Activated naive CD8-positive, alpha-beta T cell treated with anti-CD3 and anti-CD28 coated beads, Interleukin-2, amount 50 U/mL, for 16 hours (primary cell): ENCODE results near the gene SIGLEC10.
"Not testable (repeated sequence)": the region's sequence is repeated elsewhere in the genome, so short reads cannot be mapped to it uniquely, and the experiment has no call there.

Experiments used
- DNase-seq: peaks from one replicate; pipeline ENCODE4 v3.0.0-alpha.2; 2020; ENCODE audit warnings: low read depth, low spot score

The SIGLEC10 gene

DNA sequence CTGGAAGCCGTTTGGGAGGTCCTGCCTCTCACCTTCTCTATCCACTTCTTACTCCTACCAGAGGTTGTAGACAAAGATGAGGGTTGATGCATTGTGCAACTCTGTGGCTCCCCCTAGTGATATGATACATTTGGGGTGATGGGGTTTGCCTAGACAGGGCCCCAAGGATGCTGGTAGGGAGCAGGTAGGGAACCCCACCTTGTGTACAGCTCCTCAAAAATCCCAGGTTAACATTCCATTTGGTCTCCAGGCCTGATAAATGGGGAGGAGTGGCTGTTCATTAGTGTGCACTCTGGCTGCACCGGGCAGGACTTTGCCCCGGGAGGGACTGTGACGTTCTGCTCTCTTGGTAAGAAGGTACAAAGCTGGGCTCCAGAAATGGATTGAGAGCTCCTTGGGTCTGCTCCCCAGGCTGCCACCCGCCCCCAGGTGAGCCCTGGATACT is 21.6 kb upstream of the SIGLEC10 start:
- DNase-seq: no peak

DNA sequence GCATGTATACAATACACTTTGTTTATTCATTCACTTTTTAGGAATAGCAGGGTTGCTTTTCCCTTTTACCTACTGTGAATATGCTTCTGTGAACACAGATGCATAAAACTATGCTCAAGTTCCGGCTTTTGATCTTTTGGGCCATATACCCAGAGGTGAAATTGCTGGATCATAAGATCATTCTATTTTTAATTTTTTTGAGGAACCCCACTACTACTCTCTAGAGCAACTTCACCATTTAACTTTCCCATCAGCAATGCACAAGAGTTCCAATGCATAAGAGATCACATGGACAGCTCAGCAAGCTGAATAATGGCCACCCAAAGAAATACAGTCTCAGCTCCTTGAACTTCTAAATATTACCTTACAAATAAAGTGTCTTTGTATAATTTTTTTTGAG is 17.0 kb upstream of the SIGLEC10 start:
- no peak for DNase-seq

DNA sequence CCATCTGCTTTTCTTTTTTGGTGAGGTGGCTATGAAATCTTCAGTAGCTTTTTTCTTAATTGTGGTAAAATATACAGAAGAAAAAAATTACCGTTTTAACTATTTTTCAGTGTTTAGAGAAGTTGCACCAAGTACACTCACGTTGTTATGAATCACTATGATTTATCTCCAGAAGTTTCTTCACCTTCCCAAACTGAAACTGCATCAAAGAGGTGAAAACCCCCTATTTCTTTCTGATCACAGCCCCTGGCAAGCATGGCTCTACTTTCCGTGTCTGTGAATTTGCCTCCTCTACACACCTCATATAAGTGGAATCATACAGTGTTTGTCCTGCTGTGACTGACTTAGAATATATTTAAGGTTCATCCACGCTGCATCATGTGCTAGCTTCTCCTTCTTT is 15.6 kb upstream of the SIGLEC10 start:
- DNase-seq: no peak

DNA sequence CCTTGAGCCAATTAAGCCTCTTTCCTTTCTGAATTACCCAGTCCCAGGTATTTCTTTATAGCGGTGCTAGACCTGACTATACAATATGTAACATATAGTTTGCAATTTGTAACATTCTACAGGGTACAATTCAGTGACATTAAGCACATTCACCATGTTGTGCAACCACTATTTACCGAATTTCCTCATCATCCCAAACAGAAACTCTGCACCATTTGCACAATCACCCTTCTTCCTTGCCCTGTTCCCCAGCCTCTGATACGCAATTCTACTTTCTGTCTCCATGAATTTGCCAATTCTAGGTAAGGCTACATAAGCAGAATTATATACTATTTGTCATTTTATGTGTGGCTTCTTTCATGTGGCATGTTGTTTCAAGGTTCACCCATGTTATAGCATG is 13.7 kb upstream of the SIGLEC10 start:
- no peak for DNase-seq

DNA sequence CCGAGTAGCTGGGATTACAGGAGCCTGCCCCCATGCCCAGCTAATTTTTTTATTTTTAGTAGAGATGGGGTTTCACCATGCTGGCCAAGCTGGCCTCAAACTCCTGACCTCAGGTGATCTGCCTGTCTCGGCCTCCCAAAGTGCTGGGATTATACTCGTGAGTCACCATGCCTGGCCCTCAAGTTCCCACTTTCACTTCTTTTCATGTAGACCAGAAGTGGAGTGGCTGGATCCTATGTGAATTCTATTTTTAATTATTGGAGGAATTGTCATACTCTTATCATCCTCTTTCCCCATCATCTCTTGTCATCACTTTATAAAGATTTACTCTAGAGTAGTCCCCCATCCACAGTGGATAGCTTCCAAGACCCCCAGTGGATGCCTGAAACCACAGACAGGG is 12.8 kb upstream of the SIGLEC10 start:
- DNase-seq: no peak

DNA sequence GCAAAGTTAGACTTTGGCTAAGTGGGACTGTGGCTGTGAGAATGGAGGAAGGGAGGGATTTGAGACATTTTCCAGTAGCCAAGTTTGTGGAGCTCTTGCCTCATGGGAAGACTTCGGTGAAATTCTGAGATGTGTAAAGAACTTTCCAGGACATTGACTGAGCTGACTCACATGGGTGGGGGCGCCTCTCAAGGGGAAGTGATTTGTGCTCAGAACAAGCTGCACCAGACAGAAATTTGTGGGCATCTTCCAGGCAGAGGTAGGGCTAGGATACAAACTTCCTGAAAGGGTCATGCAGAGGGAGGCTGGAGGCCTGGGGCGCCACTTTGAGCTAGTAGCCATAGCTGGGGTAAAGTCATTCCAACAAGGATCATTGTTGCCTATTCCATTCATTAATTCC is 9.8 kb upstream of the SIGLEC10 start:
- no peak for DNase-seq

DNA sequence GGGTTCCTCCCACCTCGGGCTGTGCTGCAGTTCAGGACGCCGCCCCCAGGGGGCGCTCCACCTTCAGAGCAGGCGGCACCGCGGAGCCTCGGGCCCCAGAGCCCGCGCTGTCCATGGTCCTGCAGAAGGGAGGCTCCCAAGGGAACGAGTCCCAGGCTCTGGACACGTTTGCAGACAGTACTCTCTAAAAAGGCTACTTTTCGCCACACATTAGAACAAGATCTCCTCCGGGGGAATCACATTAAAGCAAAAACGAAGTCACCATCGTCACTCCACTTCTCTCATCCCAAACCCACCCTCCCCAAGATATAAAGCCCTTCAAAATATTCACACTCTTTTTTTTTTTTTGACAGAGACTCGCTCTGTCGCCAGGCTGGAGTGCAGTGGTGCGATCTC is 4.6 kb upstream of the SIGLEC10 start:
- peak; percentile 75 for DNase-seq

DNA sequence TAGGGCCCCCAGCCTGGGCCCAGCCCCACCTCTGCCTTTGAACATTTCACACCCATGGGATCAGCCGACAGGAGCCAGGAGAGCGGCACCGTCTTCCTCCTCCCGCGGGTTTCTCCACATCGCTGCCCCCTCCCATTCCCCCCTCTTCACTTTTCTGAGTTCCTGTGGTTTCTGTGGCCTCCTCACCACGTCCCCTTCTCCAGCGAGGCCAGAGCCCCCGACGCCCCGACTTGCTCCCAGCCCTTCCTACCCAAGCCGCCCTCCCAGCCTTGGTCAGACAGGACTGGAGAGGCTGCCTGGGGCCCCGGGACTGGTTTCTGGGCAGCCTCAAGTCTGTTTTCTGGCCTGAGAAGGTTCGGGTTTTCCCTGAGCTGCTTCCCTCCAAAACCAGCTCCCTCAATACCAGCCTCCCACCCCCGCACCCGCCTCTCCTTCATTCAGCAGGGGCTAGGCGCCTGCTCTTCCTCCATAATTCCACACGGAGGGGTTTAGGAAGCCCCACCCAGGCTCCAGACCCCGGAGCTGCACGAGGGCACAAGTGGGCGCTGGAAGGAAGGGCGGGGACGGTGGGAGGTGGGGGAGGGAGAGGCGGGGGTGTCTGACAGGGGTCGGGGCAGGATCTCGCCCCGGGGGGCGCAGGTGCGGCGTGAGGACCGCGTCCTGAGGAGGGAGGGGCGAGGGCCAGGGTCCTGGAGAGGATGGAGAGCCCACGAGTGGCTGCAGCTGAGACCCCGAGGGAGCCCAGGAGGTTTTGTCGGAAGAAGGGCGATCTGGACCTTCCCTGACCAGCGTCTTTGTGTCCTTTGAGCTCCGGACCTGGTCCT is 4.0 kb upstream of the SIGLEC10 start:
- no peak for DNase-seq

DNA sequence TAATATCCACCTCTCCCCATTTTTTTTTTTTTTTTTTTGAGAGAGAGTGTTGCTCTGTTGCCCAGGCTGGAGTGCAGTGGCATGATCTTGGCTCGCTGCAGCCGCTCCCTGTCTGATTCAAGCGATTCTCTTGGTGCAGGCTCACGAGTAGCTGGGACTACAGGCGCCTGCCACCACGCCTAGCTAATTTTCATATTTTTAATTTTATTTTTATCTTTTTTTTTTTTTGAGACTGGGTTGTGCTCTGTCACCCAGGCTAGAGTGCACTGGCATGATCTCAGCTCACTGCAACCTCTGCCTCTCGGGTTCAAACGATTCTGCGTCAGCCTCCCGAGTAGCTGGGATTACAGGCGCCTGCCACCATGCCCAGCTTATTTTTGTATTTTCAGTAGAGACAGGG is 3.1 kb upstream of the SIGLEC10 start:
- not testable (repeated sequence) for DNase-seq

DNA sequence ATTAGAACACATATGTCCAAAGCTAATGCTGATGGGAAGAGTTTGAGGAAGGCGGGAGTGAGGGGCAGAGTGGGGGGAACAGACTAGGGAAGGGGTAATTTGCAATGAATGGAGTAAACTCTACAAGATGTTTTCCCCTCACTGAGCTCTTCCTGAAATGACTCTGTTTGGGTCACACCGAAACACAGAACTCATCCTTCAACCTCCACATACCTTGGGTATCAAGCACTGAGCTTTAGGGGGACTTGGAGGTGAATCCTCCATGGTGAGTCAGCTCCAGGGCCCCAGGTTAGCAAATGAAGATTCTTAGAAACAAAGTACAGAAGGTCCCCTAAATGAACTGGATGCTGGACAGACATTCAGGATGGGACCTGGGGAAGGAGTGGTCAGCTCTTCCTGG is 1.3 kb upstream of the SIGLEC10 start:
- no peak for DNase-seq

DNA sequence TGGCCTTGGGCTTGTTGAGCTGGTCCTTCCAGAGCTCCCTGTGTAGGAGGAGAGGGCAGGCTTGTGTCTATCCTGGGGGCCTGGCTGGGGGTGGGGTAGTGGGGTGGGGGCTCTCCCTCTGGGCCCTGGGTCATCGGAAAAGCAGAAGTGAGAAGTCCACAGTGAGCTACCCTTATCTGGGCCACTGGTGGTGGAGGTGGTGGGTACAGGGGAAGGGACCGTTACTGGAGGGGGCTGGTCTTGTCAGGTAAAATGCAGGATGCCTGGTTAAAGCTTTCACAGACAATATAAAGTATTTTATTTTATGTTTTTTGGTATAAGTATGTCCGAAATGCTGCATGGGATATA is 342 bp upstream of the SIGLEC10 start:
- no peak for DNase-seq

DNA sequence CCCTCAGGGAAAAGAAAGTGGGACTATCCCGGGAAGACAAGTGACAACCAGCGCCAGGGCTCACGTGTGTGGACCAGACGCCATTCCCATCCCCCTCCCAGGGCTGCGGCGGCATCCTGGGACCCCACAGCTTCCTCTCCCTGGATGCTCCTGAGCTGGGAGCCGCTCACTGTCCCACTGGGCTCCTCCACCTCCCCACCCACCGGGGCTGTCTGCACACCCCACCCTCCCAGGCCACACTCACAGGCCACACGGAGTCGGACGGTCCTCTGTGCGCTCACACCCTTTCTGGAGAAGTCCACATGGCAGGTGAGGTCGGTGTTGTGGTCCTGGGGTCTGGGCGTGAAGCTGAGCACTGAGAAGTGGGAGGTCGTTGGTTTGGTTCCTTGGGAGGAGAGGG is 1.0 kb downstream of the SIGLEC10 start:
- DNase-seq: not testable (repeated sequence)

DNA sequence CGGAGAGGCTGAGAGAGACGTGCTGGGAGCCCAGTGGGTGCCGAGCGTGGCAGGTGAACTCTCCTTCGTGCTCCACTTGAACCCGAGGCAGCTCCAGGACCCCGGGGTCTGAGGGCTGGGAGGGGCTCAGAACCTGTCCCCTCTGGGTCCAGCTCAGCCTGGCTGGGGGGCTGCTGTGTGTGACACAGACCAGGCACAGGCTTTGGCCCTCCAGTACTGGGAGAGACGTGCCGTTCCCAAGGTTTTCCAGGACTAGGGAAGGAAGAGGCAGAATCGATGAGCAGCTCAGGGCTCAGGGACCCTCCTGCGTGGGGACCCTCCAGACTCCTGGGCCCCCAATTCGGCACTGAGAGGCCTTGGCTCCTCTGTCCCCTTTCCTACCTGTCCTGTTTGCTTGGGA is 2.3 kb downstream of the SIGLEC10 start:
- DNase-seq: no peak

DNA sequence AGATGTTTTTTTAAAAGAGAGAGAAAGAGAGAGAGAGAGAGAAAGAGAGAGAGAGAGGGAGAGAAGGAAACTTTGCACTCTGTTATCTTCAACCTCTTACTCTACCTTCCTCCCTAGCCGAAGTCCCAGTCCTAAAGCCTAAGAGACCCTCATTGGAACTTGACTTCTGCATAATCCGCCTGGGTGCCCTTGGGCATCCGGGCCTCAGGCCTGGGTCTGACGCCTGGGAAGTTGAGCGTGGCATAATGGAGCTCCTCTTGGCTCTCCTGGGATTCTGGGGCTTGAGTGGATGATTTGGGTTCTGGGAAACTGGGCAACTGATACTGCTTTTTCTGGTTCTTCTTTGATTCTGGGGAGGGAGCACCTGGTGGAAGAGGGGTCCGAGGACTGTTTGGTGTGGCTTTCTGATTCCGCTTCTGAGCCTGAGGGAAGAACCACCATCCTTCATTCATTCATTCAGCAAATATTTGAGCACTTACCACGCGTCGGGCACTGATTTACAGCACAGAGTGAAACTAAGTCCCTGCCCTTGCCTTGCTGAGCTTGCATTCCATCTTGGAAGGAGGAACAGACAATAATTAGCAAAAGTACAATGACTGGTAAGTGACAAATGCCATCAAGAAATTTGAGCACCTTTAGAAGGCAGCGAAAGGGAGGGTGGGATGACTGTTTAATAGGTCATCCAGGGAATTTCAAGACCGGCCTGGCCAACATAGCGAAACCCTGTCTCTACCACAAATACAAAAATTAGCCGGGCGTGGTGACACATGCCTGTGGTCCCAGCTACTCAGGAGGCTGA is 6.3 kb downstream of the SIGLEC10 start:
- no peak for DNase-seq

DNA sequence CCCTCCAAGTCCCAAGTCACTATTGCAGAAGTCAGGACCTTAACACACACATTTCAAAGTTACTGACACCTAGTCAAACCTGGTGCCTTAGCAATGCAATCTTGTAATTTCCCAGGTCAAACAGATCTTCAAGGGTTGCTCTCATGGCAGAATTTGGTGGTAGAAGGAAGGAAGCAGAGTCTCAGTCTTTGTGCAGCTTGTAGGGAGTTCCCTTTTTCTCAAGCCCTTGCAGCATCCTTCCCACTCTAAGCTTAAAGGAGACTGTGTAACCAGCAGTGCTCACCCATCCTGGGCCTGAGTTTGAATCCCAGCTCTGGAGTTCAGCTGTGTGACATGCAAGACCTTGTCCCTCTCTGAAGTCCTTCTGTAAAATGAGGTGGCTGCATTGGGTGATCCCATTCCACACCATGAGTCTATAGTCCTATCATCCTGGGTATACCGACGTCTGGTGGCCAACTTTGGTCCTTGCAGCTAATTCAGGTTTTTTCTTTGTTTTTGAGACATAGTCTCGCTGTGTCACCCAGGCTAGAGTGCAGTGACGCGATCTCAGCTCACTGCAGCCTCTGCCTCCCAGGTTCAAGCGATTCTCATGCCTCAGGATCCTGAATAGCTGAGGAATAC is 9.8 kb downstream of the SIGLEC10 start:
- no peak for DNase-seq

DNA sequence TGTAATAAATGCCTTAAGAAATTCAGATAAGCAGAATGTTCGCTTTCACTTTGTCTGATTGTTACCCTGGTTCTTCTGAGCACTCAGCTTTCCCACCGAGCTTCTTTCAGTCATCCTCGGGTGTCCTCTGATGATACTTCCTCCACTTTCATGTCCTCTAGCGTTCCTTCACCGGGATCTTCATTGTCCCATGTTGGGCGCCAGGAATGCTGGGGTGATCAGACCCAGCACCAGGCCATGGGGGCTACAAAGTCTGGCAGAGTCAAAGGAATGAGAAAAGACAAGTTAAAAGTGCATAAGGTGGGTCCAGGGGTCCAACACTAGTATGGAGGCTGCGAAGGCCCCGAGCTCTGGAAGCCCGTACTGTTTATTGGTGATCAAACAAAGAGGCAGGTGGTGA is 15.3 kb downstream of the SIGLEC10 start:
- DNase-seq: no peak

DNA sequence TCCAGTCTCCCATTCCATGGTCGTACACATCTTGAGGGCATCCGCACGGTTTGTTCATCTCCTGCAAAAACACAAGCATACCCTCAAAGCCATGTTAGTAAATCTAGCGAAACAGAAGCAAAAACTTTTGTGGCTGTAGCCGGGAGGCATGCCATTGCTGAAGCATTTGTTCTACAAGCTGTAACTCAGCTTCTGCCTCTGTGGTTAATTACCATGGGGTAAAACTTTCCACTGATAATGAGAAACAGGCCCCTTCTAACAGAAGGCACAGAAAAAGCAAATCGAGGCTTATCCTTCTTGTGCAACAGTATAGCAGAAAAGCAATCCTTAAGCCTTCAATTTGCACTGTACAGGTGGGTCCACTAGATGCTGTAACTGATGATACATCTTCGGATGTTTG is 17.5 kb downstream of the SIGLEC10 start:
- not testable (repeated sequence) for DNase-seq

DNA sequence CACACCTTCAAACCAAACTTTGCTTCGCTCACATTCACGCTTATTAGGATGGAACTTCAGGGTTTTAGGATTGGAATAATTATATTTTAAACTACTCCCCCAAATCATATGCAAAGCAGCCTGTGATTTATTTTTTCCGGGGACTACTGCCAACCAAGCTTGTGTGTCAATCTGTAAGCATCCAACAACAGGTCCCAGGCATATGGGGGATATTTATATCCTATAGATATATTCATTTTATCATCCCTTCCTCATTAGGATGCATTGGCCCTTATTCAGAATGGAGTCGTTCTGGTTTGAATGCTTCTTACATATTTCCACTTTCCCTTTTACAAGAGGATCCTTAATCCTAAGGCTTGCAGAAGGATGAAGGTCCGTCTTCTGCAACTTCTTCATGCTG is 18.2 kb downstream of the SIGLEC10 start:
- no peak for DNase-seq

DNA sequence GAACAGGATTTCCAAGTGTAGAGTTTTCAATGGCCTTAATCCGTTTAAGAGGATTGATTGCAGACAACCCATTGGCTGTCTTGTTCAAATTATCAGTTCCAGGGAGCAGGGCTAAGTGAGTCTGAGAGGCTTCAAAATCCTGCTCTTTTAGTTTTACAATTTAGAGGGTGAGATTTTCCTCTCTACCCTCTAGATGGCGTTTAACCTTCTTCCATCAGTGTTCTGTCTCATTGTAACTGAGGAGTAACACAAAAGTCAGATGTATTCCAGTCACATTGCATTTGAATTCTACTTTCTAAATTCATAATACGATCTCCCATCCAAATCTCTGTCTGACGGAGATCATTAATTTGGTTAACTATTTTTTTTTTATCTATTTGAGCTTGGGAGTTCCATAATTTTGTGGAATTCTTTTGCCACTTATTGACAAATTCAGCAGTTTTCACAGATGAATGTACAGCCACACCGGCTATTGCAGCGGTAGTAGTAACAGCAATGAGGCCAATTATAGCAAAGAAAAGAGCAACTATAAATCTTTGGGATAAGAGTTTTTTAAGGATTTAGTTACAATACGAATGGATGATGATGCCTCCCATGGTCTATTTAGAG is 19.2 kb downstream of the SIGLEC10 start:
- no peak for DNase-seq

DNA sequence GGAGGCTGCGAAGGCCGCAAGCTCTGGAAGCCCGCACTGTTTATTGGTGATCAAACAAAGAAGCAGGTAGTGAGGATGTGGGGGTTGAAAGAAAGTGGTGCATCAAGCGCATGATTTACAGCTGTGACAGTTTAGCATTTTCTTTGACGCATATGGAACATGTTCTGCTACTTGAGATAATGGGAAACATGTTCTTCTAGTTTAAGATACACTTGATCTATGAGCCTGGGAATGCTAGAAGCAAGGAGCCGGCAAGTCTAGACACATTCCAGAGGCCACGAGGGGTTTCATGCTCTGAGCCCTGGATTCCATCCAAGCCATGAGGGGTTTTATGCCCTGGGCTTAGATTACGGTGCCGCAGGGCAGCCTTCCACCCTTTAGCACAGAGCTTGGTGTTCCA is 20.0 kb downstream of the SIGLEC10 start:
- DNase-seq: not testable (repeated sequence)

DNA sequence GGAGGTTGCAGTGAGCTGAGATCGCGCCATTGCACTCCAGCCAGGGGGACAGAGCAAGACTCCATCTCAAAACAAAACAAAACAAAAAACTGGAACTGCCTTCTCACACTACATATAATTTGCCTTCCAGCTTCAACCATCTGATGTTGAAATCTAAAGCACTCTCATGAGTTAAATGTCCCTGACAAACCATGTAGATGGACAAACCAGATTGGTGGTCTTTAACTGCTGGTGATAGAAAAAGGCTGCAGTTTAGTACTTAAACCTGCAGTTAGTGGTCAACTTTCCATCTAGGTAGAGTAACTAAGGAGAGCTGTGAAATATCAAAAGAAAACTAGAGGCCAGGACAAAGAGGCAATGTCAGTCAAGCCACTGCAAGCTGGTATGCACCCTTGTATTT is 21.3 kb downstream of the SIGLEC10 start:
- no peak for DNase-seq
